SK-N-MC (cell line): ENCODE data around the gene SAFB2.

ENCODE experiments used
- EZH2 ChIP-seq: fragments of 200-600 bp; sonication (generic); IDR thresholded peaks from one replicate; pipeline ENCODE4 v1.6.1; 2017; ENCODE audit warnings: antibody characterized with exemption
- FOXP2 ChIP-seq: optimal IDR thresholded peaks from 2 replicates; pipeline ENCODE3; 2011; ENCODE audit warnings: mild to moderate bottlenecking, moderate library complexity; ENCODE audit not compliant: insufficient read depth; ENCODE audit errors: extremely low read length, control extremely low read depth
- POLR2AphosphoS5 ChIP-seq: IDR thresholded peaks from 2 replicates; pipeline ENCODE4 v1.6.1; 2012; ENCODE audit warnings: mild to moderate bottlenecking, low read depth, low read length, borderline replicate concordance

- TF ChIP-seq EZH2, result no peak
- no peak for TF ChIP-seq POLR2AphosphoS5
- TF ChIP-seq FOXP2, result no peak
Observed at GRCh38 chr19:5607318-5608275, 15.0 kb downstream of the SAFB2 start.
